GM23338 (cell line): ENCODE results near the gene DAPK1. TPM values are rescaled to one million over a fixed set of nuclear protein-coding genes. Genes with fewer than 3 reads are reported as not detected.

Source experiments
- ATAC-seq: fragments of 200-7000 bp; cut with Tn5 transposase; 3 replicates; pipeline ENCODE4 v1.9.1; 2020
- DNase-seq: peaks from one replicate; pipeline ENCODE4 v3.0.0-alpha.2; 2015; ENCODE audit warnings: low spot score
- H2AFZ ChIP-seq: fragments of 200-600 bp; sonication (generic); 2 replicates; pipeline ENCODE4 v1.8.0; 2016; ENCODE audit warnings: antibody characterized with exemption, mild to moderate bottlenecking, moderate library complexity
- H3F3A ChIP-seq: fragments of 200-600 bp; sonication (generic); replicated peaks from 2 replicates; pipeline ENCODE4 v1.8.0; 2017; ENCODE audit warnings: antibody characterized with exemption, mixed run types, low read depth
- H3K27ac ChIP-seq: fragments of 200-600 bp; sonication (generic); 2 replicates; pipeline ENCODE4 v1.6.1; 2016; ENCODE audit warnings: low read depth
- H3K27me3 ChIP-seq: fragments of 200-600 bp; sonication (generic); 2 replicates; pipeline ENCODE4 v1.8.0; 2016; ENCODE audit warnings: mild to moderate bottlenecking, mixed run types, moderate library complexity; ENCODE audit not compliant: insufficient read depth
- H3K36me3 ChIP-seq: fragments of 200-600 bp; sonication (generic); 2 replicates; pipeline ENCODE4 v1.8.0; 2016; ENCODE audit warnings: mild to moderate bottlenecking; ENCODE audit not compliant: insufficient read depth
- H3K4me1 ChIP-seq: fragments of 200-600 bp; sonication (generic); 2 replicates; pipeline ENCODE4 v1.8.0; 2016; ENCODE audit warnings: mild to moderate bottlenecking, moderate library complexity; ENCODE audit not compliant: insufficient read depth
- H3K4me2 ChIP-seq: fragments of 200-600 bp; sonication (generic); 2 replicates; pipeline ENCODE4 v1.7.1; 2017; ENCODE audit warnings: mixed run types
- H3K4me3 ChIP-seq: fragments of 200-600 bp; sonication (generic); 2 replicates; pipeline ENCODE4 v1.6.1; 2016; ENCODE audit warnings: mixed run types
- H3K79me2 ChIP-seq: fragments of 200-600 bp; sonication (generic); replicated peaks from 2 replicates; pipeline ENCODE4 v1.8.0; 2017; ENCODE audit warnings: mild to moderate bottlenecking; ENCODE audit not compliant: insufficient read depth
- H3K9me2 ChIP-seq: fragments of 200-600 bp; sonication (generic); 2 replicates; pipeline ENCODE4 v1.8.0; 2017; ENCODE audit not compliant: insufficient read depth
- H4K20me1 ChIP-seq: fragments of 200-600 bp; sonication (generic); replicated peaks from 2 replicates; pipeline ENCODE4 v1.8.0; 2017; ENCODE audit warnings: mild to moderate bottlenecking; ENCODE audit not compliant: insufficient read depth
- H3K27ac Mint-ChIP-seq: 2 replicates; pipeline ENCODE4 v1.8.0; 2020; ENCODE audit warnings: inconsistent platforms, mild to moderate bottlenecking, moderate library complexity, mixed read lengths
- H3K27me3 Mint-ChIP-seq: 3 replicates; pipeline ENCODE4 v1.8.0; 2022; ENCODE audit warnings: low read depth, mild to moderate bottlenecking, moderate library complexity, mixed read lengths, inconsistent platforms; ENCODE audit not compliant: insufficient read depth, poor library complexity
- H3K36me3 Mint-ChIP-seq: 3 replicates; pipeline ENCODE4 v1.8.0; 2021; ENCODE audit warnings: low read depth, mild to moderate bottlenecking, inconsistent platforms, moderate library complexity, mixed read lengths
- H3K4me1 Mint-ChIP-seq: 3 replicates; pipeline ENCODE4 v1.8.0; 2020; ENCODE audit warnings: mild to moderate bottlenecking, inconsistent platforms, mixed read lengths
- H3K4me3 Mint-ChIP-seq: 3 replicates; pipeline ENCODE4 v1.8.0; 2021; ENCODE audit warnings: moderate library complexity, mild to moderate bottlenecking, inconsistent platforms, mixed read lengths
- H3K9me3 Mint-ChIP-seq: 3 replicates; pipeline ENCODE4 v1.8.0; 2020; ENCODE audit warnings: moderate library complexity, mild to moderate bottlenecking, inconsistent platforms, mixed read lengths
- CREB1 ChIP-seq: fragments of 250-450 bp; sonication (Bioruptor Pico); IDR thresholded peaks from 2 replicates; pipeline ENCODE4 v1.5.0; 2020; ENCODE audit warnings: low read depth, mild to moderate bottlenecking, moderate library complexity
- EZH2 ChIP-seq: fragments of 200-600 bp; sonication (generic); IDR thresholded peaks from one replicate; pipeline ENCODE4 v1.8.0; 2017; ENCODE audit warnings: antibody characterized with exemption, mild to moderate bottlenecking, low read depth; ENCODE audit not compliant: unreplicated experiment
- EZH2phosphoT487 ChIP-seq: fragments of 200-600 bp; sonication (generic); IDR thresholded peaks from one replicate; pipeline ENCODE4 v1.8.1; 2018; ENCODE audit warnings: antibody characterized with exemption; ENCODE audit not compliant: unreplicated experiment
- JUNB ChIP-seq: IDR thresholded peaks from one replicate; pipeline ENCODE4 v1.6.1; 2016; ENCODE audit warnings: antibody characterized with exemption; ENCODE audit not compliant: unreplicated experiment
- NANOG ChIP-seq: IDR thresholded peaks from 2 replicates; pipeline ENCODE4 v1.6.1; 2016; ENCODE audit warnings: antibody characterized with exemption, borderline replicate concordance
- POLR2AphosphoS5 ChIP-seq: IDR thresholded peaks from 2 replicates; pipeline ENCODE4 v1.6.1; 2016; ENCODE audit warnings: antibody characterized with exemption, low read depth
- STAT1 ChIP-seq: IDR thresholded peaks from one replicate; pipeline ENCODE4 v1.6.1; 2016; ENCODE audit warnings: antibody characterized with exemption; ENCODE audit not compliant: unreplicated experiment
- ZNF114 ChIP-seq: fragments of 250-450 bp; sonication (Bioruptor Pico); IDR thresholded peaks from 2 replicates; pipeline ENCODE4 v1.5.0; 2020; ENCODE audit warnings: mild to moderate bottlenecking, moderate library complexity
- ZNF331 ChIP-seq: fragments of 250-450 bp; sonication (Bioruptor Pico); IDR thresholded peaks from 2 replicates; pipeline ENCODE4 v1.5.0; 2020; ENCODE audit warnings: low read depth, mild to moderate bottlenecking, moderate library complexity
- polyA plus RNA-seq: library from polyadenylated mRNA; unstranded; fragments of >200 nt; fragmentation: Nextera tagmentation; extraction: Ambion mirVana; gene quantifications from 2 replicates; pipeline ENCODE4 v1.2.1, GENCODE V29; 2016
- total RNA-seq: library from RNA; depleted of rRNA; stranded (reverse); fragments of >200 nt; shearing (Covaris generic); gene quantifications from 2 replicates; pipeline ENCODE4 v1.2.3, GENCODE V29; 2014
- TF ChIP-seq, protein P1 (sequence below): IDR thresholded peaks from 2 replicates; pipeline ENCODE4 v1.6.1; 2016; ENCODE audit warnings: antibody characterized with exemption
- TF ChIP-seq, protein P2 (sequence below): fragments of 250-450 bp; sonication (Bioruptor Pico); IDR thresholded peaks from 2 replicates; pipeline ENCODE4 v1.5.0; 2020; ENCODE audit warnings: mild to moderate bottlenecking, moderate library complexity
- TF ChIP-seq, protein P3 (sequence below): IDR thresholded peaks from one replicate; pipeline ENCODE4 v1.6.1; 2018; ENCODE audit warnings: antibody characterized with exemption; ENCODE audit not compliant: unreplicated experiment
- TF ChIP-seq, protein P4 (sequence below), 2 experiments: fragments of 200-600 bp in 1 of 2; sonication (generic) in 1 of 2; conservative IDR thresholded peaks; 2 replicates each; pipeline versions ENCODE4 v1.5.1 to v1.6.1; 2016 to 2017; ENCODE audit warnings: antibody characterized with exemption in 2 of 2, low read depth in 2 of 2, mild to moderate bottlenecking in 2 of 2, moderate library complexity in 1 of 2

Gene DAPK1
- total and polyA plus RNA-seq, 2 experiments from 2014 or later: 37.0 to 134 TPM

DNA sequence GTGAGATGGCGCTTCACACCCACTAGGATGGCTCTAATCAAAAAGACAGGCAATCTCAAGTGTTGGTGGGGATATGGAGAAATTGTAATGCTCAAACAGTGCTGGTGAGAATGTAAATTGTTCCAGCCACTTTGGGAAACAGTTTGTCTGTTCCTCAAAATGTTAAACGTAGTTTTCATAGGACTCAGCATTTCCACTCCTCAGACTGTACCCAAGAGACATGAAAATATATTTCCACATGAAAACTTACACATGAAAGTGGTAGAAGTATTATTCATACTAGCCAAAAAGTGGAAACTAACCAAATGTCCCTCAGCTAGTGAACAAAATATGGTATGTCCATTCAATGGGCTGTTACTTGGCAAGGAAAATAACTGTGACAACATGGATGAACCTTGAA is 120.6 kb downstream of the DAPK1 start:
- Histone ChIP-seq H3K9me2 (0 out of 2 replicates have a peak, but pooled peaks cover 14% of the 10 kb centered on the region), H3K4me1 (0 out of 2 replicates have a peak, but pooled peaks cover 5% of the 10 kb centered on the region), H3K27me3 (no peaks in the 10 kb centered on the region), H3K4me3 (no peak overlapping the region), H3K79me2 (peaks cover 41% of the 10 kb centered on the region), H4K20me1 (peaks cover 15% of the 10 kb centered on the region), H3F3A (no peaks in the 10 kb centered on the region), H3K36me3 (0 out of 2 replicates have a peak, but pooled peaks cover 6% of the 10 kb centered on the region), H2AFZ (no peak overlapping the region), H3K27ac (no peak overlapping the region), H3K4me2 (no peak overlapping the region)
- TF ChIP-seq EZH2 (no peak), POLR2AphosphoS5 (no peak), CREB1 (CRISPR knock-in tag) (no peak), ZNF331 (CRISPR knock-in tag) (no peak), STAT1 (no peak), EZH2phosphoT487 (no peak), NANOG (no peak), JUNB (no peak), ZNF114 (no peak)
- TF ChIP-seq, protein P1, sequence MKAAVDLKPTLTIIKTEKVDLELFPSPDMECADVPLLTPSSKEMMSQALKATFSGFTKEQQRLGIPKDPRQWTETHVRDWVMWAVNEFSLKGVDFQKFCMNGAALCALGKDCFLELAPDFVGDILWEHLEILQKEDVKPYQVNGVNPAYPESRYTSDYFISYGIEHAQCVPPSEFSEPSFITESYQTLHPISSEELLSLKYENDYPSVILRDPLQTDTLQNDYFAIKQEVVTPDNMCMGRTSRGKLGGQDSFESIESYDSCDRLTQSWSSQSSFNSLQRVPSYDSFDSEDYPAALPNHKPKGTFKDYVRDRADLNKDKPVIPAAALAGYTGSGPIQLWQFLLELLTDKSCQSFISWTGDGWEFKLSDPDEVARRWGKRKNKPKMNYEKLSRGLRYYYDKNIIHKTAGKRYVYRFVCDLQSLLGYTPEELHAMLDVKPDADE: no peak
- TF ChIP-seq, protein P2, sequence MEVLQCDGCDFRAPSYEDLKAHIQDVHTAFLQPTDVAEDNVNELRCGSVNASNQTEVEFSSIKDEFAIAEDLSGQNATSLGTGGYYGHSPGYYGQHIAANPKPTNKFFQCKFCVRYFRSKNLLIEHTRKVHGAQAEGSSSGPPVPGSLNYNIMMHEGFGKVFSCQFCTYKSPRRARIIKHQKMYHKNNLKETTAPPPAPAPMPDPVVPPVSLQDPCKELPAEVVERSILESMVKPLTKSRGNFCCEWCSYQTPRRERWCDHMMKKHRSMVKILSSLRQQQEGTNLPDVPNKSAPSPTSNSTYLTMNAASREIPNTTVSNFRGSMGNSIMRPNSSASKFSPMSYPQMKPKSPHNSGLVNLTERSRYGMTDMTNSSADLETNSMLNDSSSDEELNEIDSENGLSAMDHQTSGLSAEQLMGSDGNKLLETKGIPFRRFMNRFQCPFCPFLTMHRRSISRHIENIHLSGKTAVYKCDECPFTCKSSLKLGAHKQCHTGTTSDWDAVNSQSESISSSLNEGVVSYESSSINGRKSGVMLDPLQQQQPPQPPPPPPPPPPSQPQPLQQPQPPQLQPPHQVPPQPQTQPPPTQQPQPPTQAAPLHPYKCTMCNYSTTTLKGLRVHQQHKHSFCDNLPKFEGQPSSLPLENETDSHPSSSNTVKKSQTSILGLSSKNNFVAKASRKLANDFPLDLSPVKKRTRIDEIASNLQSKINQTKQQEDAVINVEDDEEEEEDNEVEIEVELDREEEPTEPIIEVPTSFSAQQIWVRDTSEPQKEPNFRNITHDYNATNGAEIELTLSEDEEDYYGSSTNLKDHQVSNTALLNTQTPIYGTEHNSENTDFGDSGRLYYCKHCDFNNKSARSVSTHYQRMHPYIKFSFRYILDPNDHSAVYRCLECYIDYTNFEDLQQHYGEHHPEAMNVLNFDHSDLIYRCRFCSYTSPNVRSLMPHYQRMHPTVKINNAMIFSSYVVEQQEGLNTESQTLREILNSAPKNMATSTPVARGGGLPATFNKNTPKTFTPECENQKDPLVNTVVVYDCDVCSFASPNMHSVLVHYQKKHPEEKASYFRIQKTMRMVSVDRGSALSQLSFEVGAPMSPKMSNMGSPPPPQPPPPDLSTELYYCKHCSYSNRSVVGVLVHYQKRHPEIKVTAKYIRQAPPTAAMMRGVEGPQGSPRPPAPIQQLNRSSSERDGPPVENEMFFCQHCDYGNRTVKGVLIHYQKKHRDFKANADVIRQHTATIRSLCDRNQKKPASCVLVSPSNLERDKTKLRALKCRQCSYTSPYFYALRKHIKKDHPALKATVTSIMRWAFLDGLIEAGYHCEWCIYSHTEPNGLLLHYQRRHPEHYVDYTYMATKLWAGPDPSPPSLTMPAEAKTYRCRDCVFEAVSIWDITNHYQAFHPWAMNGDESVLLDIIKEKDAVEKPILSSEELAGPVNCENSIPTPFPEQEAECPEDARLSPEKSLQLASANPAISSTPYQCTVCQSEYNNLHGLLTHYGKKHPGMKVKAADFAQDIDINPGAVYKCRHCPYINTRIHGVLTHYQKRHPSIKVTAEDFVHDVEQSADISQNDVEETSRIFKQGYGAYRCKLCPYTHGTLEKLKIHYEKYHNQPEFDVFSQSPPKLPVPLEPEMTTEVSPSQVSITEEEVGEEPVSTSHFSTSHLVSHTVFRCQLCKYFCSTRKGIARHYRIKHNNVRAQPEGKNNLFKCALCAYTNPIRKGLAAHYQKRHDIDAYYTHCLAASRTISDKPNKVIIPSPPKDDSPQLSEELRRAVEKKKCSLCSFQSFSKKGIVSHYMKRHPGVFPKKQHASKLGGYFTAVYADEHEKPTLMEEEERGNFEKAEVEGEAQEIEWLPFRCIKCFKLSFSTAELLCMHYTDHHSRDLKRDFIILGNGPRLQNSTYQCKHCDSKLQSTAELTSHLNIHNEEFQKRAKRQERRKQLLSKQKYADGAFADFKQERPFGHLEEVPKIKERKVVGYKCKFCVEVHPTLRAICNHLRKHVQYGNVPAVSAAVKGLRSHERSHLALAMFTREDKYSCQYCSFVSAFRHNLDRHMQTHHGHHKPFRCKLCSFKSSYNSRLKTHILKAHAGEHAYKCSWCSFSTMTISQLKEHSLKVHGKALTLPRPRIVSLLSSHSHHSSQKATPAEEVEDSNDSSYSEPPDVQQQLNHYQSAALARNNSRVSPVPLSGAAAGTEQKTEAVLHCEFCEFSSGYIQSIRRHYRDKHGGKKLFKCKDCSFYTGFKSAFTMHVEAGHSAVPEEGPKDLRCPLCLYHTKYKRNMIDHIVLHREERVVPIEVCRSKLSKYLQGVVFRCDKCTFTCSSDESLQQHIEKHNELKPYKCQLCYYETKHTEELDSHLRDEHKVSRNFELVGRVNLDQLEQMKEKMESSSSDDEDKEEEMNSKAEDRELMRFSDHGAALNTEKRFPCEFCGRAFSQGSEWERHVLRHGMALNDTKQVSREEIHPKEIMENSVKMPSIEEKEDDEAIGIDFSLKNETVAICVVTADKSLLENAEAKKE (CRISPR knock-in tag): no peak
- TF ChIP-seq, protein P3, sequence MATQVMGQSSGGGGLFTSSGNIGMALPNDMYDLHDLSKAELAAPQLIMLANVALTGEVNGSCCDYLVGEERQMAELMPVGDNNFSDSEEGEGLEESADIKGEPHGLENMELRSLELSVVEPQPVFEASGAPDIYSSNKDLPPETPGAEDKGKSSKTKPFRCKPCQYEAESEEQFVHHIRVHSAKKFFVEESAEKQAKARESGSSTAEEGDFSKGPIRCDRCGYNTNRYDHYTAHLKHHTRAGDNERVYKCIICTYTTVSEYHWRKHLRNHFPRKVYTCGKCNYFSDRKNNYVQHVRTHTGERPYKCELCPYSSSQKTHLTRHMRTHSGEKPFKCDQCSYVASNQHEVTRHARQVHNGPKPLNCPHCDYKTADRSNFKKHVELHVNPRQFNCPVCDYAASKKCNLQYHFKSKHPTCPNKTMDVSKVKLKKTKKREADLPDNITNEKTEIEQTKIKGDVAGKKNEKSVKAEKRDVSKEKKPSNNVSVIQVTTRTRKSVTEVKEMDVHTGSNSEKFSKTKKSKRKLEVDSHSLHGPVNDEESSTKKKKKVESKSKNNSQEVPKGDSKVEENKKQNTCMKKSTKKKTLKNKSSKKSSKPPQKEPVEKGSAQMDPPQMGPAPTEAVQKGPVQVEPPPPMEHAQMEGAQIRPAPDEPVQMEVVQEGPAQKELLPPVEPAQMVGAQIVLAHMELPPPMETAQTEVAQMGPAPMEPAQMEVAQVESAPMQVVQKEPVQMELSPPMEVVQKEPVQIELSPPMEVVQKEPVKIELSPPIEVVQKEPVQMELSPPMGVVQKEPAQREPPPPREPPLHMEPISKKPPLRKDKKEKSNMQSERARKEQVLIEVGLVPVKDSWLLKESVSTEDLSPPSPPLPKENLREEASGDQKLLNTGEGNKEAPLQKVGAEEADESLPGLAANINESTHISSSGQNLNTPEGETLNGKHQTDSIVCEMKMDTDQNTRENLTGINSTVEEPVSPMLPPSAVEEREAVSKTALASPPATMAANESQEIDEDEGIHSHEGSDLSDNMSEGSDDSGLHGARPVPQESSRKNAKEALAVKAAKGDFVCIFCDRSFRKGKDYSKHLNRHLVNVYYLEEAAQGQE: no peak
- TF ChIP-seq, protein P4, sequence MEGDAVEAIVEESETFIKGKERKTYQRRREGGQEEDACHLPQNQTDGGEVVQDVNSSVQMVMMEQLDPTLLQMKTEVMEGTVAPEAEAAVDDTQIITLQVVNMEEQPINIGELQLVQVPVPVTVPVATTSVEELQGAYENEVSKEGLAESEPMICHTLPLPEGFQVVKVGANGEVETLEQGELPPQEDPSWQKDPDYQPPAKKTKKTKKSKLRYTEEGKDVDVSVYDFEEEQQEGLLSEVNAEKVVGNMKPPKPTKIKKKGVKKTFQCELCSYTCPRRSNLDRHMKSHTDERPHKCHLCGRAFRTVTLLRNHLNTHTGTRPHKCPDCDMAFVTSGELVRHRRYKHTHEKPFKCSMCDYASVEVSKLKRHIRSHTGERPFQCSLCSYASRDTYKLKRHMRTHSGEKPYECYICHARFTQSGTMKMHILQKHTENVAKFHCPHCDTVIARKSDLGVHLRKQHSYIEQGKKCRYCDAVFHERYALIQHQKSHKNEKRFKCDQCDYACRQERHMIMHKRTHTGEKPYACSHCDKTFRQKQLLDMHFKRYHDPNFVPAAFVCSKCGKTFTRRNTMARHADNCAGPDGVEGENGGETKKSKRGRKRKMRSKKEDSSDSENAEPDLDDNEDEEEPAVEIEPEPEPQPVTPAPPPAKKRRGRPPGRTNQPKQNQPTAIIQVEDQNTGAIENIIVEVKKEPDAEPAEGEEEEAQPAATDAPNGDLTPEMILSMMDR (conservative IDR thresholded peaks at IDR 0.05; ENCODE audit: low read depth in 2 of 2): no peak
- H3K27ac Mint-ChIP-seq: no peak overlapping the region
- H3K36me3 Mint-ChIP-seq: peaks cover 77% of the 10 kb centered on the region
- H3K4me3 Mint-ChIP-seq: no peak overlapping the region
- peaks cover 38% of the 10 kb centered on the region for H3K4me1 Mint-ChIP-seq
- no peaks in the 10 kb centered on the region for H3K9me3 Mint-ChIP-seq
- H3K27me3 Mint-ChIP-seq: peaks cover 8% of the 10 kb centered on the region
- DNase-seq: no peak
- ATAC-seq: no peak
